Measurements from ENCODE around the gene ANGPTL4. TPM values are rescaled to one million over a fixed set of nuclear protein-coding genes. Genes with fewer than 3 reads are reported as not detected.

Gene ANGPTL4
- total and polyA plus RNA-seq, 7 experiments from 2014 or later: 1.1 TPM; not detected in 6

DNA sequence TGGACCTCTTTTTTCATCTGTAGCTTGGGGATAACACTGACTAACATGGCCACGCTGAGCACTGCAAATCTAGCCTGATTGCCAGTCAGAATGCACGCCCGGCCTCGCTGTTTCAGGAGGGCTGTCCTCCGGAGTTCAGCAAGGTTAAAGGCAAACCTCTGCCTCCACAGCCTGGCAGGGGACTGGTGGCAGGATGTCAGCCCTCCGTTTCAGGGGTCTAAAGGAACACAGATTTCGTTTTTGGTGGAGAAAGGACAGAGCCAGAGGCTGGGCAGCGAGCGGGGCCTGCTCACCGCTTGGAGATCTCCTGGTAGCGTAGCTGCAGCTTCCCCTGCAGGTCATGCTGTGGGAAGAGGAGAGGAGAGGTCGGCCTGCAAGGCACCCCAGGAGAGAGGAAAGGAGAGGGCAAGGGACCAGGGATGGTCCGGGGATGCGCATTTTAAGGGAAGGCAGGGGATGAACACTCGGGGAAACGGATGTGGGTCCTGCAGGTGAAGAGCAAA, 43.3 kb upstream of the ANGPTL4 start:
- Mint-ChIP-seq H3K36me3 (peaks cover 0 to 13% (median 0%) of the 10 kb centered on the region in 5 donors), H3K27ac (peak overlapping the region; percentile 94 to 99 (median 98)), H3K4me3 (peak overlapping the region; percentile 90 to 99 (median 98)), H3K27me3 (no peaks in the 10 kb centered on the region), H3K4me1 (peaks cover 16 to 44% (median 29%) of the 10 kb centered on the region in 7 donors), H3K9me3 (peaks cover 0 to 1% (median 0%) of the 10 kb centered on the region in 11 donors)
- H3K9me3 ChIP-seq (ENCODE audit: control insufficient read depth in 2 of 3, low read length in 3 of 3): no peaks in the 10 kb centered on the region
- H3K36me3 ChIP-seq (ENCODE audit: control insufficient read depth in 2 of 3, insufficient read depth in 3 of 3, low read length in 3 of 3): peaks cover 4 to 51% (median 4%) of the 10 kb centered on the region in 3 experiments
- intact Hi-C loops (cut with micrococcal nuclease): loop anchor here (1.0 to 2.0 kb wide), 10 partner anchors 12 to 1122 kb away; partner anchors contain the start of genes CD320 (in 2 of the 2), HNRNPM (in 2 of the 2), RAB11B (in 2 of the 2) and TIMM44 (in 2 of the 2)
- H3K4me1 ChIP-seq (ENCODE audit: control insufficient read depth in 2 of 2, insufficient read depth in 2 of 2, low read length in 2 of 2): peaks cover 25% of the 10 kb centered on the region in 2 donors
- no peaks in the 10 kb centered on the region for H3K27me3 ChIP-seq (ENCODE audit: control insufficient read depth in 2 of 2, insufficient read depth in 2 of 2, low read length in 2 of 2)
- POLR2A ChIA-PET: interaction anchor here (0.6 to 4.5 kb wide), 8 partner anchors 10 to 377 kb away, joined by 3 to 31 read pairs (median 4); partner anchors contain the start of genes MYO1F, TIMM44 and ZNF414
- H3K27ac ChIP-seq (ENCODE audit: low read depth, low read length): peak overlapping the region; percentile 96
- ATAC-seq (peak; percentile 2), DNase-seq (no peak)
- CTCF ChIA-PET: interaction anchor here (1.2 to 1.3 kb wide), 3 partner anchors 9 to 51 kb away, joined by 3 to 5 read pairs (median 3); no protein-coding TSS in a partner anchor
- peak overlapping the region; percentile 98 for H3K4me3 ChIP-seq (ENCODE audit: low read length)

DNA sequence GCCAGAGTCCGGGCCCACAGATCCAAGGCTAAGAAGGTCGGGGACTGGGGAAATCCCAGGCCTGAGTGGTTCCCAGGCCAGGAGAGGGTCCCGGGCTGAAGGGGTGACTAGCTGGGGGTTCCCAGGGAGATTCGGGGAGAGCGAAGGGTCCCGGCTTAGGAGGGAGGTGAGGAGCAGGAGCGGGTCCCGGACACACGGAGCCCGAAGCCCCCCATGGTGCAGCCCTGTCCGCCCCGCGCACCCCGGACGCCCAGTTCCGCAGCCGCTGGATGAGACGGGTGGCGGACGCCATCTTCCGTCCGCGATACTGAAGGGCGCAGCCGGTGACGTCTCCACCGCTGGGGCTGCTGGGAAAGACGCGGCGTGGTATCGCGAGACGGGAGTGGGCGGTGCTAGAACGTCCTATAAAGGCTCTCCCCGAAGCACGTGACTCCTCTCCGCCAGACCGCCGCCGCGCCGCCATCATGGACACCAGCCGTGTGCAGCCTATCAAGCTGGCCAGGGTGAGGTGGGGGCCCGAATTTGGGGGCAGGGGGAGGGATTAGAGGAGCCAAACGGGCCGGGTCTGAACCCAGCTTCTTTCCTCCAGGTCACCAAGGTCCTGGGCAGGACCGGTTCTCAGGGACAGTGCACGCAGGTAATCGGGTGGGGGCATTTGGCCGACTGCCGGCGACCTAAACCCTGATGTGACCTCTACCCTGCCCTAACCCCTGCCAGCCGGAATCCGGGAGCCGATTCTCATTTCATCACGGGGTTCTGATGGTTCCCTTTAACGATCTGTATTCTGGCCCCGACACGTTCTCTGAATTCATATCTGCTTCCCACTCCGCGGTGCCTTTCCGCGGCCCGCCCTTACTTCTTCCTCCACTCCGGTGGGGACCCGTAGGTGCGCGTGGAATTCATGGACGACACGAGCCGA, 42.6 kb upstream of the ANGPTL4 start, which contains the start of the genes NDUFA7 and RPS28:
Gene NDUFA7 (minus strand): TSS at position 309 of the 919 bp plus-strand sequence. CDS start 17 bp downstream, at position 292.
Gene RPS28 (plus strand): TSS at position 430 of the 919 bp plus-strand sequence. CDS start 35 bp downstream, at position 465.
- ChIA-PET POLR2A (interaction anchor here (0.6 to 4.5 kb wide), 12 partner anchors 11 to 378 kb away, joined by 3 to 31 read pairs (median 3); partner anchors contain the start of genes KANK3, MYO1F, RAB11B and TIMM44), CTCF (interaction anchor here (1.2 to 1.3 kb wide), 3 partner anchors 10 to 52 kb away, joined by 3 to 5 read pairs (median 3); no protein-coding TSS in a partner anchor)
- H3K36me3 Mint-ChIP-seq: peaks cover 0 to 13% (median 0%) of the 10 kb centered on the region in 5 donors
- Histone ChIP-seq H3K27me3 (ENCODE audit: control insufficient read depth in 2 of 2, insufficient read depth in 2 of 2, low read length in 2 of 2) (no peaks in the 10 kb centered on the region), H3K4me1 (ENCODE audit: control insufficient read depth in 2 of 2, insufficient read depth in 2 of 2, low read length in 2 of 2) (peaks cover 25% of the 10 kb centered on the region in 2 donors), H3K9me3 (ENCODE audit: control insufficient read depth in 2 of 3, low read length in 3 of 3) (no peaks in the 10 kb centered on the region), H3K27ac (ENCODE audit: low read depth, low read length) (peak within 1 kb of the TSS; percentile 96), H3K36me3 (ENCODE audit: control insufficient read depth in 2 of 3, insufficient read depth in 3 of 3, low read length in 3 of 3) (peaks cover 4 to 44% (median 4%) of the 10 kb centered on the region in 3 experiments), H3K4me3 (ENCODE audit: low read length) (peak within 1 kb of the TSS; percentile 98)
- intact Hi-C loops (cut with micrococcal nuclease): loop anchor here (1.0 to 2.0 kb wide), 10 partner anchors 13 to 1123 kb away; partner anchors contain the start of genes CD320 (in 2 of the 2), HNRNPM (in 2 of the 2), RAB11B (in 2 of the 2) and TIMM44 (in 2 of the 2)
- H3K27me3 Mint-ChIP-seq: no peaks in the 10 kb centered on the region
- peak within 1 kb of the TSS; percentile 90 to 99 (median 98) for H3K4me3 Mint-ChIP-seq
- H3K4me1 Mint-ChIP-seq: peaks cover 16 to 44% (median 29%) of the 10 kb centered on the region in 7 donors
- peak within 1 kb of the TSS; percentile 94 to 99 (median 98) for H3K27ac Mint-ChIP-seq
- peak; percentile 94 to 97 (median 96) for DNase-seq
- ATAC-seq: peak; percentile 98
- H3K9me3 Mint-ChIP-seq: peaks cover 0 to 1% (median 0%) of the 10 kb centered on the region in 11 donors

DNA sequence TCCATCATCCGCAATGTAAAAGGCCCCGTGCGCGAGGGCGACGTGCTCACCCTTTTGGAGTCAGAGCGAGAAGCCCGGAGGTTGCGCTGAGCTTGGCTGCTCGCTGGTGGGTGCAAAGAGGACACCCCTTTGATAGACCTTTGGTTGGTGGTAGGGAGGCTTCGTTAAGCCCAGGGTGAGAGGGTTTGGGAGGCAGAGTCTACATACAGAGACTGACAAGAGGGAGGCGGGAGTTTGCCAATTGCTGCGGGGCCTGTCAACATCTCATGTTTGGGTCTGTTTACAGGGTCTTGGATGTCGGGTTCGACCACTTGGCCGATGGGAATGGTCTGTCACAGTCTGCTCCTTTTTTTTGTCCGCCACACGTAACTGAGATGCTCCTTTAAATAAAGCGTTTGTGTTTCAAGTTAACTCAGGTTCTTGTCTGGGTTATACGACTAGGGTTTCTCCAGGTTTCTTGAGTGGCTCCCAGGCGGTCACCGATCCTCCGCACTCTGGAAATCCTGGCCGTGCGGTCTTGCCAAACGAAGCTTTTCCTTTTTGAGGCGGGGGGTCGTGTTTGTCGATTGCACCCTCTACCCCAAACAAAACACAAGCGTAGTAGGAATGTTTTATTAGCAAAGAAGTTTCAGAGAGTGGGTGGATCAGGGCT, 41.8 kb upstream of the ANGPTL4 start:
- ChIA-PET POLR2A (interaction anchor here (0.6 to 4.5 kb wide), 9 partner anchors 9 to 378 kb away, joined by 3 to 31 read pairs (median 3); partner anchors contain the start of genes KANK3, RAB11B and TIMM44), CTCF (interaction anchor here (1.2 kb wide), 1 partner anchor 52 kb away, joined by 3 read pairs; no protein-coding TSS in a partner anchor)
- peak overlapping the region; percentile 90 to 99 (median 98) for H3K4me3 Mint-ChIP-seq
- peak overlapping the region; percentile 94 to 99 (median 98) for H3K27ac Mint-ChIP-seq
- peak overlapping the region; percentile 96 for H3K27ac ChIP-seq (ENCODE audit: low read depth, low read length)
- peaks cover 0 to 4% (median 0%) of the 10 kb centered on the region in 5 donors for H3K27me3 Mint-ChIP-seq
- peaks cover 0 to 1% (median 0%) of the 10 kb centered on the region in 11 donors for H3K9me3 Mint-ChIP-seq
- H3K36me3 ChIP-seq (ENCODE audit: control insufficient read depth in 2 of 3, insufficient read depth in 3 of 3, low read length in 3 of 3): peaks cover 4 to 37% (median 4%) of the 10 kb centered on the region in 3 experiments
- peaks cover 0 to 15% (median 0%) of the 10 kb centered on the region in 5 donors for H3K36me3 Mint-ChIP-seq
- no peak for DNase-seq
- ATAC-seq: no peak
- peaks cover 16 to 43% (median 27%) of the 10 kb centered on the region in 7 donors for H3K4me1 Mint-ChIP-seq
- H3K9me3 ChIP-seq (ENCODE audit: control insufficient read depth in 2 of 3, low read length in 3 of 3): no peaks in the 10 kb centered on the region
- no peaks in the 10 kb centered on the region for H3K27me3 ChIP-seq (ENCODE audit: control insufficient read depth in 2 of 2, insufficient read depth in 2 of 2, low read length in 2 of 2)
- peak overlapping the region; percentile 98 for H3K4me3 ChIP-seq (ENCODE audit: low read length)
- peaks cover 25% of the 10 kb centered on the region in 2 donors for H3K4me1 ChIP-seq (ENCODE audit: control insufficient read depth in 2 of 2, insufficient read depth in 2 of 2, low read length in 2 of 2)
- intact Hi-C loops (cut with micrococcal nuclease): loop anchor here (1.0 to 2.0 kb wide), 10 partner anchors 14 to 1124 kb away; partner anchors contain the start of genes CD320 (in 2 of the 2), HNRNPM (in 2 of the 2), RAB11B (in 2 of the 2) and TIMM44 (in 2 of the 2)

DNA sequence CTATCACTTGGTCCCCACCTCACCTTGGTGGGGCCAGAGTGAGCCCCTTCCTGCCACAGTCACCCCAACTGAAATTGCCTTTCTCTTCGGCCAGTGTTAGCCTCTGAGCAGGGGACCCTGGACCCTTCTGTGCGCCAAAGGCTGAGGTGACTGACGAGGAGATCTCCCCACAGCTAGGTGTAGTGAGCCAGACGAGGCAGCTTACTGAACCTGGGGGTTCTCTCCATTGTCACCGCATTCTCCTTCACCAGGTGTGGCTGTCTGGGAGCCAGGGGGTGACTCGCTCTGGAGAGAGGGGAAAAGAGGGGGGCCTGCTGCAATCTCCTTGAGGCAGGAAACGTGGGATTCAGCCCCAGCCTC, 41.3 kb upstream of the ANGPTL4 start:
- Histone ChIP-seq H3K27ac (ENCODE audit: low read depth, low read length) (peak overlapping the region; percentile 96), H3K4me3 (ENCODE audit: low read length) (peak overlapping the region; percentile 98), H3K4me1 (ENCODE audit: control insufficient read depth in 2 of 2, insufficient read depth in 2 of 2, low read length in 2 of 2) (peaks cover 25% of the 10 kb centered on the region in 2 donors), H3K27me3 (ENCODE audit: control insufficient read depth in 2 of 2, insufficient read depth in 2 of 2, low read length in 2 of 2) (no peaks in the 10 kb centered on the region), H3K9me3 (ENCODE audit: control insufficient read depth in 2 of 3, low read length in 3 of 3) (no peaks in the 10 kb centered on the region), H3K36me3 (ENCODE audit: control insufficient read depth in 2 of 3, insufficient read depth in 3 of 3, low read length in 3 of 3) (peaks cover 4 to 37% (median 4%) of the 10 kb centered on the region in 3 experiments)
- DNase-seq (no peak), ATAC-seq (no peak)
- Mint-ChIP-seq H3K9me3 (peaks cover 0 to 1% (median 0%) of the 10 kb centered on the region in 11 donors), H3K36me3 (peaks cover 0 to 15% (median 0%) of the 10 kb centered on the region in 5 donors), H3K27ac (peak overlapping the region in 8 of 9 donors; percentile 15 to 99 (median 97)), H3K4me1 (peaks cover 16 to 38% (median 27%) of the 10 kb centered on the region in 7 donors), H3K4me3 (peak overlapping the region; percentile 90 to 99 (median 98)), H3K27me3 (peaks cover 0 to 6% (median 0%) of the 10 kb centered on the region in 5 donors)
- CTCF ChIA-PET: no interaction called here
- intact Hi-C loops (cut with micrococcal nuclease): no loop called here
- POLR2A ChIA-PET: interaction anchor here (0.9 to 4.5 kb wide), 3 partner anchors 8 to 19 kb away, joined by 3 to 31 read pairs (median 15); partner anchors contain the start of gene KANK3

DNA sequence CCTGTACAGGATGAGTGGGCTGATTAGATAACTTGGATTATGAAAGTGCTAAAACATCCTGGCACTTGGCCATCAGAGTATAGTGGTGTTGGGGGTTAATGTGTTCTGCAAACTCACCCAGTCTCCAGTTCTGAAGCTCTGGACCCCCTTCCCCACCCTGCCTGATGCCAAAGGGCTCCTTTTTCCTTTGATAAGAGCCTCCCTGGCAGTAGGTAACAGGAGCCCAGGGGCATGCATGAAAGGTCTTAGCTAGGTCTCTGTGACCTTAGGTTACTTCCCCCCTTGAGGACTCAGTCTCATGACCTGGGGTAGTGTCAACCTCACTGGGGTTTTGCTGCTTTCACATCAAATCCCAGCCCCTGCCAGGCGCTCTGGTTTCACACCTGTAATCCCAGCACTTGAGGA, 40.2 kb upstream of the ANGPTL4 start:
- Histone ChIP-seq H3K36me3 (ENCODE audit: control insufficient read depth in 2 of 3, insufficient read depth in 3 of 3, low read length in 3 of 3) (peaks cover 4 to 37% (median 4%) of the 10 kb centered on the region in 3 experiments), H3K27me3 (ENCODE audit: control insufficient read depth in 2 of 2, insufficient read depth in 2 of 2, low read length in 2 of 2) (no peaks in the 10 kb centered on the region), H3K4me1 (ENCODE audit: control insufficient read depth in 2 of 2, insufficient read depth in 2 of 2, low read length in 2 of 2) (peaks cover 25% of the 10 kb centered on the region in 2 donors), H3K4me3 (ENCODE audit: low read length) (no peak overlapping the region), H3K27ac (ENCODE audit: low read depth, low read length) (no peak overlapping the region), H3K9me3 (ENCODE audit: control insufficient read depth in 2 of 3, low read length in 3 of 3) (no peaks in the 10 kb centered on the region)
- ChIA-PET POLR2A (interaction anchor here (0.6 to 4.5 kb wide), 7 partner anchors 13 to 374 kb away, joined by 3 to 31 read pairs (median 3); partner anchors contain the start of gene KANK3), CTCF (interaction anchor here (0.6 kb wide), 1 partner anchor 256 kb away, joined by 7 read pairs; no protein-coding TSS in a partner anchor)
- Mint-ChIP-seq H3K4me3 (peak overlapping the region in 5 of 10 donors; percentile 14 to 99 (median 90)), H3K27ac (peak overlapping the region in 3 of 9 donors; percentile 28 to 98 (median 75)), H3K4me1 (peaks cover 16 to 37% (median 27%) of the 10 kb centered on the region in 7 donors), H3K36me3 (peaks cover 0 to 15% (median 0%) of the 10 kb centered on the region in 5 donors), H3K9me3 (peaks cover 0 to 1% (median 0%) of the 10 kb centered on the region in 11 donors), H3K27me3 (peaks cover 0 to 14% (median 0%) of the 10 kb centered on the region in 5 donors)
- ATAC-seq (no peak), DNase-seq (no peak)
- intact Hi-C loops (cut with micrococcal nuclease): no loop called here

Measured in naive thymus-derived CD4-positive, alpha-beta T cell (primary cell).